SU-DHL-6 (cell line): ENCODE data around the gene RTEL1.
A peak's percentile ranks its signal among the peaks of the same experiment; 100 is the strongest.

ENCODE experiments used
- H2AFZ ChIP-seq: fragments of 200-600 bp; sonication (generic); 2 replicates; pipeline ENCODE4 v1.6.1; 2014; ENCODE audit warnings: low read depth, mild to moderate bottlenecking, moderate library complexity, mixed read lengths, antibody characterized with exemption, low read length; ENCODE audit not compliant: severe bottlenecking
- H3F3A ChIP-seq: fragments of 200-600 bp; shearing (Covaris generic); 2 replicates; pipeline ENCODE4 v1.6.0; 2016; ENCODE audit warnings: antibody characterized with exemption, mild to moderate bottlenecking; ENCODE audit not compliant: insufficient read depth
- H3K27ac ChIP-seq: fragments of 200-600 bp; sonication (generic); 2 replicates; pipeline ENCODE4 v1.5.1; 2016; ENCODE audit warnings: low read depth, mild to moderate bottlenecking, low read length, moderate library complexity, mixed read lengths
- H3K27me3 ChIP-seq: fragments of 200-600 bp; sonication (generic), shearing (Covaris generic); 2 replicates; pipeline ENCODE4 v1.6.0; 2014; ENCODE audit warnings: mild to moderate bottlenecking, low read length
- H3K36me3 ChIP-seq: fragments of 200-600 bp; sonication (generic); 2 replicates; pipeline ENCODE4 v1.6.1; 2014; ENCODE audit warnings: mild to moderate bottlenecking, low read length, mixed read lengths
- H3K4me2 ChIP-seq: fragments of 300-600, 200-600 bp; shearing (Covaris generic), sonication (generic); 2 replicates; pipeline ENCODE4 v1.6.0; 2014; ENCODE audit warnings: low read length, low read depth, mild to moderate bottlenecking; ENCODE audit not compliant: poor library complexity, severe bottlenecking
- H3K4me3 ChIP-seq: fragments of 200-600 bp; sonication (generic); 2 replicates; pipeline ENCODE4 v1.5.1; 2014; ENCODE audit warnings: antibody characterized with exemption, low read length, mild to moderate bottlenecking, mixed read lengths; ENCODE audit not compliant: insufficient read depth, poor library complexity, severe bottlenecking
- H3K79me2 ChIP-seq: fragments of 200-600 bp; sonication (generic); 2 replicates; pipeline ENCODE4 v1.6.1; 2014; ENCODE audit warnings: mild to moderate bottlenecking, low read length, moderate library complexity; ENCODE audit not compliant: insufficient read depth
- H3K9ac ChIP-seq: fragments of 200-600 bp; sonication (generic); 2 replicates; pipeline ENCODE4 v1.7.0; 2014; ENCODE audit warnings: mild to moderate bottlenecking, low read length
- H3K9me2 ChIP-seq: fragments of 200-600 bp; sonication (generic); replicated peaks from 2 replicates; pipeline ENCODE4 v1.6.1; 2014; ENCODE audit warnings: low read length; ENCODE audit not compliant: insufficient read depth
- H3K9me3 ChIP-seq: fragments of 200-600 bp; sonication (generic); 2 replicates; pipeline ENCODE4 v1.6.1; 2014; ENCODE audit warnings: low read length, mixed read lengths; ENCODE audit not compliant: insufficient read depth
- H4K20me1 ChIP-seq: fragments of 200-600 bp; sonication (generic); 2 replicates; pipeline ENCODE4 v1.6.1; 2014; ENCODE audit warnings: low read depth, mild to moderate bottlenecking, antibody characterized with exemption, low read length, moderate library complexity, mixed read lengths
- EZH2phosphoT487 ChIP-seq: fragments of 200-600 bp; sonication (generic), shearing (Covaris generic); conservative IDR thresholded peaks from 2 replicates; pipeline ENCODE4 v1.6.1; 2018; ENCODE audit warnings: mild to moderate bottlenecking, antibody characterized with exemption, low read length, moderate library complexity, mixed read lengths
- TF ChIP-seq, protein P1 (sequence below): fragments of 200-600 bp; sonication (generic); IDR thresholded peaks from one replicate; pipeline ENCODE4 v1.5.1; 2017; ENCODE audit warnings: antibody characterized with exemption, mild to moderate bottlenecking, low read length, moderate library complexity; ENCODE audit not compliant: insufficient read depth, poor library complexity, severe bottlenecking

The RTEL1 gene

DNA sequence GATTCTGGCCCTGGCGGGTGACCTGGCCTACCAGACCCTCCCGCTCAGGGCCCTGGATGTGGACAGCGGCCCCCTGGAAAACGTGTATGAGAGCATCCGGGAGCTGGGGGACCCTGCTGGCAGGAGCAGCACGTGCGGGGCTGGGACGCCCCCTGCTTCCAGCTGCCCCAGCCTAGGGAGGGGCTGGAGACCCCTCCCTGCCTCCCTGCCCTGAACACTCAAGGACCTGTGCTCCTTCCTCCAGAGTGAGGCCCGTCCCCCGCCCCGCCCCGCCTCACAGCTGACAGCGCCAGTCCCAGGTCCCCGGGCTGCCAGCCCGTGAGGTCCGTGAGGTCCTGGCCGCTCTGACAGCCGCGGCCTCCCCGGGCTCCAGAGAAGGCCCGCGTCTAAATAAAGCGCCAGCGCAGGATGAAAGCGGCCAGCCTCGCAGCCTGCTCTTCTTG lies 80.6 kb downstream of the RTEL1 start:
- H3K27me3 ChIP-seq = no peaks in the 10 kb centered on the region
- peak overlapping the region; percentile 55 for H3K4me3 ChIP-seq
- no peaks in the 10 kb centered on the region for H3K9me3 ChIP-seq
- H3K79me2 ChIP-seq = no peaks in the 10 kb centered on the region
- no peak overlapping the region for H2AFZ ChIP-seq
- H3K27ac ChIP-seq = peak overlapping the region; percentile 87
- peak overlapping the region; percentile 89 for H3K4me2 ChIP-seq
- H4K20me1 ChIP-seq = no peaks in the 10 kb centered on the region
- peak overlapping the region; percentile 77 for H3K9ac ChIP-seq
- TF ChIP-seq, protein P1, sequence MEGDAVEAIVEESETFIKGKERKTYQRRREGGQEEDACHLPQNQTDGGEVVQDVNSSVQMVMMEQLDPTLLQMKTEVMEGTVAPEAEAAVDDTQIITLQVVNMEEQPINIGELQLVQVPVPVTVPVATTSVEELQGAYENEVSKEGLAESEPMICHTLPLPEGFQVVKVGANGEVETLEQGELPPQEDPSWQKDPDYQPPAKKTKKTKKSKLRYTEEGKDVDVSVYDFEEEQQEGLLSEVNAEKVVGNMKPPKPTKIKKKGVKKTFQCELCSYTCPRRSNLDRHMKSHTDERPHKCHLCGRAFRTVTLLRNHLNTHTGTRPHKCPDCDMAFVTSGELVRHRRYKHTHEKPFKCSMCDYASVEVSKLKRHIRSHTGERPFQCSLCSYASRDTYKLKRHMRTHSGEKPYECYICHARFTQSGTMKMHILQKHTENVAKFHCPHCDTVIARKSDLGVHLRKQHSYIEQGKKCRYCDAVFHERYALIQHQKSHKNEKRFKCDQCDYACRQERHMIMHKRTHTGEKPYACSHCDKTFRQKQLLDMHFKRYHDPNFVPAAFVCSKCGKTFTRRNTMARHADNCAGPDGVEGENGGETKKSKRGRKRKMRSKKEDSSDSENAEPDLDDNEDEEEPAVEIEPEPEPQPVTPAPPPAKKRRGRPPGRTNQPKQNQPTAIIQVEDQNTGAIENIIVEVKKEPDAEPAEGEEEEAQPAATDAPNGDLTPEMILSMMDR = no peak
- no peak for TF ChIP-seq EZH2phosphoT487
- peaks cover 24% of the 10 kb centered on the region for H3F3A ChIP-seq
- H3K36me3 ChIP-seq = no peaks in the 10 kb centered on the region
- no peaks in the 10 kb centered on the region for H3K9me2 ChIP-seq

DNA sequence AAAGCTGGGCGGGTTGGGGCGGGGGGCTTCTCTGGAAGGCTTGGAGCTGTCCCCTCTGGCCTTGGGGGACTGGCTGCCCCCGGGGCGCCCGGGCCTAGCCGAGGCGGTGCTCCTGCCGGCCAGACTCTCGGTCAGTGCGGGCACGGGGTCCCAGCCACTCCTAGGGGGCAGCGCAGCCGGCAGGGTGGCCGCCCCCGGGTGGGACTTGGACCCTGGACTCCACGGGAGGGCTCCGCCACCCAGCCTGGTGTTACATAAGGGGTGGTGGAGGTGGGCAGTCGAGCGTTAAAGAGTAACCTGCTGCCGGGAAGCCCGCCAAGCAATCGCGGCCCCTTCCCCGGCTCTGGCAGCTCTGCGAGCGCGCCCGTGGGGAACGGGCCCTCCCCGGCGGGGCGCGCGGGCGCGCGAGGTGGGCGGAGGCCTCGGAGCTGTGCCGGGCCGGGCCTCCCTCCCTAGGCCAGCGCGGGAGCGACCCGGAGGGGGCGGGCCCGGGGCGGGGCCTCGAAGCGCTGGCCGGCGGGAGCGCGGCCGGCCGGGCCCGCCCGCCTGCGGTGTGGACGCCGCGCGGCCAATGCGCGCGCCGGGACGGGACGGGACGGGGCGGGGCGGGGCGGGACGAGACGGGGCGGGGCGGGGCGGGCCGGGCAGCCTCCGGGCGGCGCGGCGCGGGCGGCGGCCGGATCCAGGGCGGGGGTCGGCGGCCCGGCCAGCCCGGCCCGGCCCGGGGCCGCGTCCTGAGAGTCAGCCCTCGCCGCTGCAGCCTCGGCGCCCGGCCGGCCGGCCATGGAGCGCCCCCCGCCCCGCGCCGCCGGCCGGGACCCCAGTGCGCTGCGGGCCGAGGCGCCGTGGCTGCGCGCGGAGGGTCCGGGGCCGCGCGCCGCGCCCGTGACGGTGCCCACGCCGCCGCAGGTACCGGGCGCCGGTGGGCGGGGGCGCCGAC lies 81.3 kb downstream of the RTEL1 start, which contains the start of gene SLC2A4RG:
Gene SLC2A4RG (plus strand): TSS at position 647 of the 940 bp plus-strand sequence. CDS start 137 bp downstream, at position 784.
- Histone ChIP-seq H3K9me2 (no peaks in the 10 kb centered on the region), H3K27me3 (no peaks in the 10 kb centered on the region), H3K79me2 (no peaks in the 10 kb centered on the region), H2AFZ (no peak within 1 kb of the TSS), H3K4me3 (peak within 1 kb of the TSS; percentile 55), H3K36me3 (no peaks in the 10 kb centered on the region), H3K4me2 (peak within 1 kb of the TSS; percentile 89), H3F3A (peaks cover 28% of the 10 kb centered on the region), H3K27ac (peak within 1 kb of the TSS; percentile 87), H3K9me3 (no peaks in the 10 kb centered on the region), H3K9ac (peak within 1 kb of the TSS; percentile 77), H4K20me1 (no peaks in the 10 kb centered on the region)
- TF ChIP-seq EZH2phosphoT487 = no peak
- TF ChIP-seq, protein P1 = no peak

DNA sequence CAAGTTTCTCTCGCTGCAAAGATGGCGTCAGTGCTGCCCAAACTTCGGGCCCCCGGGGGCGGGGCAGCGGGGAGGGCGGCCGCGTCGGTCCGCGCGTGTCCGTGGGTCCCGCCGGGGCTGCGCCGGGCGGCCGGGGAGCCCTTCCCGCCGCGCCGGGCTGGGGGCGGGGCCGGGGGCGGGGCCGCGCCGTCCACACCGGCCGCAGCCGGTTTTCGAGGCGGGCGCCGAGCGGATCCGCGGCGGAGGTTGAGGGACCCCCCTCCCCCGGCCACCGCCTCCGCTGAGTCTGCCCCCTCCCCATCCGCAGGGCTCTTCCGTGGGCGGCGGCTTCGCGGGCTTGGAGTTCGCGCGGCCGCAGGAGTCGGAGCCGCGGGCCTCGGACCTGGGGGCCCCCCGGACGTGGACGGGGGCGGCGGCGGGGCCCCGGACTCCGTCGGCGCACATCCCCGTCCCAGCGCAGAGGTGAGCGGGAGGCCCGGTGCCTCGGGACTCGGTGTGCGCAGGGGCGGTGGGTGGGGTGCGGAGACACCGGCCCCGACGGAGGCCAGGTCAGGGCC lies 82.0 kb downstream of the RTEL1 start:
- TF ChIP-seq, protein P1 = no peak
- TF ChIP-seq EZH2phosphoT487 = no peak
- no peaks in the 10 kb centered on the region for H3K9me2 ChIP-seq
- H2AFZ ChIP-seq = no peak overlapping the region
- H3K27me3 ChIP-seq = no peaks in the 10 kb centered on the region
- peak overlapping the region; percentile 50 for H3K4me3 ChIP-seq
- H4K20me1 ChIP-seq = no peaks in the 10 kb centered on the region
- H3K4me2 ChIP-seq = peak overlapping the region; percentile 60
- H3F3A ChIP-seq = peaks cover 32% of the 10 kb centered on the region
- H3K79me2 ChIP-seq = no peaks in the 10 kb centered on the region
- peak overlapping the region; percentile 65 for H3K27ac ChIP-seq
- peak overlapping the region; percentile 59 for H3K9ac ChIP-seq
- H3K9me3 ChIP-seq = no peaks in the 10 kb centered on the region
- no peaks in the 10 kb centered on the region for H3K36me3 ChIP-seq
